Measurements from ENCODE around the gene ADGRG6. TPM values are rescaled to one million over a fixed set of nuclear protein-coding genes. Genes with fewer than 3 reads are reported as not detected.
"Not testable (repeated sequence)": the region's sequence is repeated elsewhere in the genome, so short reads cannot be mapped to it uniquely, and the experiment has no call there.

ADGRG6 gene
- total RNA-seq, 1 experiment from 2014 or later, result 30.3 TPM

GRCh38 chr6:142342986-142343385 is 41.2 kb downstream of the ADGRG6 start:
- Histone ChIP-seq H3K79me2 (ENCODE audit: low read depth) (no peaks in the 10 kb centered on the region), H3K9me3 (ENCODE audit: insufficient read depth, low read depth) (no peaks in the 10 kb centered on the region), H2AFZ (no peak overlapping the region), H3K27me3 (ENCODE audit: insufficient read depth, low read depth) (no peaks in the 10 kb centered on the region), H3K9me2 (ENCODE audit: insufficient read depth) (no peaks in the 10 kb centered on the region), H3F3A (ENCODE audit: insufficient read depth, low read depth) (no peaks in the 10 kb centered on the region), H3K4me3 (no peak overlapping the region), H4K20me1 (ENCODE audit: insufficient read depth) (no peaks in the 10 kb centered on the region), H3K4me1 (replicated peaks; ENCODE audit: insufficient read depth) (peaks cover 10% of the 10 kb centered on the region; the same call in 1 of the 2 replicates), H3K4me2 (no peak overlapping the region), H3K36me3 (ENCODE audit: low read depth) (no peaks in the 10 kb centered on the region), H3K27ac (no peak overlapping the region)
- intact Hi-C loops (cut with micrococcal nuclease; ENCODE audit: unreplicated experiment), result no loop called here
- DNase-seq, result peak in 1 of 2 experiments; percentile 71
- BruUV-seq (replicated peaks), result no TSS peak
- ChIA-PET CTCF (no interaction called here), POLR2A (ENCODE audit: unreplicated experiment) (no interaction called here)
- no peak for TF ChIP-seq CTCF (conservative IDR thresholded peaks at IDR 0.05)

DNA sequence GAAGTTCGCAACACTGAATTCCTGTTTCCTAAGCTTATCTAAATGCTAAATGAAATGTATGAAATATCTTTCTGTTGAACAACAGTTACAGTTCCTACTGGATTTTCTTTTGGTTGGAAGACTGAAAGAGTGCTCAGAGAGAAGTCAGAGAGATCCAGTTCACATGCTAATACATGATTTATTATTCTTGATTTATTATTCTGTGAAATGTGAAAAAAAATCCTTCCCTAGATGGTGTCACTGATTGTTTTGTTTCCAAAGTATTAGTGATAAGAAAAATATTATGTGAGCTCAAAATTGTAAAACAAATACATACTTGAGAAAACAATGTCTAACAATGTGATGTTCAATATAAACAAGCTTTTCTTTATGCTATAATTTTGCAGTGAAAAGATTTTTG is 42.1 kb downstream of the ADGRG6 start:
- Histone ChIP-seq H3K27me3 (ENCODE audit: insufficient read depth, low read depth) (no peaks in the 10 kb centered on the region), H3K9me3 (ENCODE audit: insufficient read depth, low read depth) (no peaks in the 10 kb centered on the region), H2AFZ (no peak overlapping the region), H3K4me3 (no peak overlapping the region), H3K79me2 (ENCODE audit: low read depth) (no peaks in the 10 kb centered on the region), H3K4me1 (replicated peaks; ENCODE audit: insufficient read depth) (peaks cover 10% of the 10 kb centered on the region; the same call in 1 of the 2 replicates), H3K36me3 (ENCODE audit: low read depth) (no peaks in the 10 kb centered on the region), H3K9me2 (ENCODE audit: insufficient read depth) (no peaks in the 10 kb centered on the region), H3F3A (ENCODE audit: insufficient read depth, low read depth) (no peaks in the 10 kb centered on the region), H4K20me1 (ENCODE audit: insufficient read depth) (no peaks in the 10 kb centered on the region), H3K4me2 (no peak overlapping the region), H3K27ac (no peak overlapping the region)
- intact Hi-C loops (cut with micrococcal nuclease; ENCODE audit: unreplicated experiment), result no loop called here
- TF ChIP-seq EZH2 (IDR thresholded peaks at IDR 0.05; ENCODE audit: low read depth) (no peak), CTCF (conservative IDR thresholded peaks at IDR 0.05) (no peak)
- CTCF ChIA-PET, result no interaction called here
- no peak for DNase-seq
- POLR2A ChIA-PET (ENCODE audit: unreplicated experiment), result no interaction called here
- no TSS peak for BruUV-seq (replicated peaks)

GRCh38 chr6:142345261-142345660 is 43.5 kb downstream of the ADGRG6 start:
- intact Hi-C loops (cut with micrococcal nuclease; ENCODE audit: unreplicated experiment), result no loop called here
- ChIA-PET POLR2A (ENCODE audit: unreplicated experiment) (no interaction called here), CTCF (no interaction called here)
- H2AFZ ChIP-seq, result no peak overlapping the region
- H3K4me1 ChIP-seq (replicated peaks; ENCODE audit: insufficient read depth), result peaks cover 10% of the 10 kb centered on the region; the same call in 1 of the 2 replicates
- H3K4me3 ChIP-seq, result no peak overlapping the region
- no peaks in the 10 kb centered on the region for H4K20me1 ChIP-seq (ENCODE audit: insufficient read depth)
- no peaks in the 10 kb centered on the region for H3F3A ChIP-seq (ENCODE audit: insufficient read depth, low read depth)
- no peaks in the 10 kb centered on the region for H3K9me2 ChIP-seq (ENCODE audit: insufficient read depth)
- TF ChIP-seq EZH2 (IDR thresholded peaks at IDR 0.05; ENCODE audit: low read depth), result no peak
- TF ChIP-seq CTCF (conservative IDR thresholded peaks at IDR 0.05), result no peak
- H3K36me3 ChIP-seq (ENCODE audit: low read depth), result no peaks in the 10 kb centered on the region
- no peaks in the 10 kb centered on the region for H3K79me2 ChIP-seq (ENCODE audit: low read depth)
- no peak overlapping the region for H3K4me2 ChIP-seq
- BruUV-seq (replicated peaks), result no TSS peak
- H3K27me3 ChIP-seq (ENCODE audit: insufficient read depth, low read depth), result no peaks in the 10 kb centered on the region
- no peak overlapping the region for H3K27ac ChIP-seq
- no peak for DNase-seq
- H3K9me3 ChIP-seq (ENCODE audit: insufficient read depth, low read depth), result no peaks in the 10 kb centered on the region

GRCh38 chr6:142346166-142346565 is 44.4 kb downstream of the ADGRG6 start:
- POLR2A ChIA-PET (ENCODE audit: unreplicated experiment), result not testable (repeated sequence)

More at GRCh38 chr6:142346166-142346565, 44.4 kb downstream of the ADGRG6 start:
- H4K20me1 ChIP-seq (ENCODE audit: insufficient read depth); H3K27ac ChIP-seq; H2AFZ ChIP-seq; BruUV-seq (replicated peaks); intact Hi-C loops (cut with micrococcal nuclease; ENCODE audit: unreplicated experiment); H3K27me3 ChIP-seq (ENCODE audit: insufficient read depth, low read depth); DNase-seq; H3K9me3 ChIP-seq (ENCODE audit: insufficient read depth, low read depth); H3K79me2 ChIP-seq (ENCODE audit: low read depth); H3K36me3 ChIP-seq (ENCODE audit: low read depth); H3F3A ChIP-seq (ENCODE audit: insufficient read depth, low read depth); H3K9me2 ChIP-seq (ENCODE audit: insufficient read depth); CTCF ChIA-PET; H3K4me2 ChIP-seq; H3K4me3 ChIP-seq: not testable (repeated sequence)
- H3K4me1 ChIP-seq (replicated peaks; ENCODE audit: insufficient read depth), result peaks cover 10% of the 10 kb centered on the region; the same call in 1 of the 2 replicates
